Mucosa of rectum (tissue), 2 donors: ENCODE results near the gene FXN.

ENCODE experiments used
- H3K27ac ChIP-seq, 2 donors: one replicate each; pipeline ENCODE4 v1.7.0; 2013; ENCODE audit warnings: inconsistent platforms in 2 of 2, low read depth in 2 of 2, low read length in 2 of 2
- H3K27me3 ChIP-seq, 2 donors: one replicate each; pipeline ENCODE4 v1.7.0; 2013; ENCODE audit warnings: low read length in 2 of 2; ENCODE audit not compliant: control insufficient read depth in 2 of 2, insufficient read depth in 2 of 2
- H3K36me3 ChIP-seq, 2 donors: one replicate each; pipeline ENCODE4 v1.7.0; 2013; ENCODE audit warnings: low read length in 2 of 2; ENCODE audit not compliant: control insufficient read depth in 2 of 2, insufficient read depth in 2 of 2
- H3K4me1 ChIP-seq, 2 donors: one replicate each; pipeline ENCODE4 v1.7.0; 2013; ENCODE audit warnings: low read length in 2 of 2, mild to moderate bottlenecking in 1 of 2; ENCODE audit not compliant: control insufficient read depth in 2 of 2, insufficient read depth in 2 of 2
- H3K4me3 ChIP-seq, 2 donors: one replicate each; pipeline ENCODE4 v1.7.0; 2013; ENCODE audit warnings: low read length in 2 of 2
- H3K9ac ChIP-seq, 2 donors: one replicate each; pipeline ENCODE4 v1.7.0; 2013; ENCODE audit warnings: low read length in 2 of 2, low read depth in 1 of 2, mild to moderate bottlenecking in 1 of 2
- H3K9me3 ChIP-seq, 2 donors: one replicate each; pipeline ENCODE4 v1.7.0; 2013; ENCODE audit warnings: low read length in 2 of 2; ENCODE audit not compliant: control insufficient read depth in 2 of 2
- donor health status: healthy.
- donor health status: Normal muscosa, but diverticular disease.

FXN gene

DNA sequence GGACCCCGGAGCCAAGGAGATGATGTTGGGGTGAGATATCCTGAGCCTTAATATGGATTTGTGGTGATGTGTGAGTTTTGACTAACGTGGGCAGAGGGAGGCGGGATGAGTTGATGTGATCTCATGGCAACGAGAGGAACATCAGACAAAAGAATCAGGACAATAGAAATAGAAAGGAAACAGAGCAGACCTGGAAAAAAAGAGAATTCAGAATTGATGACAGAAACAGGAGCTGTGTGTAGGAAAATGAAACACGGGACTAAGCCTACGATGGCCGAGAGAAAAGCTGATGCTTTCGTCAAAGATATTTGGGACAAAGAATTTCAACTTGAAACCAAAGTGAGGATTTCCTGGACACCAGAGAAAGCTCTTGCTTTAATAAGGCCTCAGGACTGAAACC, 32.5 kb upstream of the FXN start:
- H3K4me3 ChIP-seq: no peak overlapping the region
- H3K27ac ChIP-seq: no peak overlapping the region

GRCh38 chr9:69004836-69005235, 30.7 kb upstream of the FXN start:
- H3K27ac ChIP-seq: no peak overlapping the region
- H3K9ac ChIP-seq: no peak overlapping the region
- H3K9me3 ChIP-seq: no peaks in the 10 kb centered on the region
- H3K4me1 ChIP-seq: no peaks in the 10 kb centered on the region
- peaks cover 9 to 15% of the 10 kb centered on the region in 2 donors for H3K36me3 ChIP-seq
- no peak overlapping the region for H3K4me3 ChIP-seq
- H3K27me3 ChIP-seq: no peaks in the 10 kb centered on the region

More for the DNA sequence above, 32.5 kb upstream of the FXN start:
- H3K36me3 ChIP-seq: peaks cover 7 to 9% of the 10 kb centered on the region in 2 donors
- H3K9ac ChIP-seq: no peak overlapping the region
- H3K4me1 ChIP-seq: peaks cover 0 to 3% of the 10 kb centered on the region in 2 donors
- H3K27me3 ChIP-seq: no peaks in the 10 kb centered on the region
- H3K9me3 ChIP-seq: no peaks in the 10 kb centered on the region

DNA sequence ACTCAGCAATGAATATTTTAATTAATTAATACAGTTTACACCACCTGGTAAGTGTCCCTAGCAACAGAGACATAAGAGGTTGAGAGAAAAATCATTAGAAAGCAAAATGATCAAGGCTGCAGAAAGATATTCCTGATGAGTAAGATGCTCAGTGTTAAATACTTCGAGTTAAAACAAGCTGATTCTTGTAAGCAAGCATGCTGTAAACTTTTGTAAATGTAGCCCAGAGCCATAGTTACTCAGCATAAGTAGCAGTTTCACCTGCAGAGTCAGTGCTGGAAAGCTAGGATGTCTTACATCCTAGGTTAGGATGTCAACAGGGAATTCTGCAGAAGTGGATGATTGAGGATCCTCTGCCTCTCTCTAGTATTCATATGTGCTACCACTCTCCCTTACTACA, 25.8 kb upstream of the FXN start:
- H3K9ac ChIP-seq: no peak overlapping the region
- H3K27me3 ChIP-seq: no peaks in the 10 kb centered on the region
- no peak overlapping the region for H3K4me3 ChIP-seq
- H3K4me1 ChIP-seq: no peaks in the 10 kb centered on the region
- H3K9me3 ChIP-seq: no peaks in the 10 kb centered on the region
- H3K27ac ChIP-seq: no peak overlapping the region
- H3K36me3 ChIP-seq: peaks cover 5 to 13% of the 10 kb centered on the region in 2 donors

GRCh38 chr9:69012696-69013381, 22.7 kb upstream of the FXN start:
- Histone ChIP-seq H3K27ac (no peak overlapping the region), H3K4me1 (no peaks in the 10 kb centered on the region), H3K9ac (no peak overlapping the region), H3K9me3 (no peaks in the 10 kb centered on the region), H3K27me3 (no peaks in the 10 kb centered on the region), H3K4me3 (no peak overlapping the region), H3K36me3 (peaks cover 0 to 9% of the 10 kb centered on the region in 2 donors)

- H3K4me3 ChIP-seq: no peak overlapping the region
- peaks cover 0 to 9% of the 10 kb centered on the region in 2 donors for H3K36me3 ChIP-seq
- no peaks in the 10 kb centered on the region for H3K9me3 ChIP-seq
- H3K27me3 ChIP-seq: no peaks in the 10 kb centered on the region
- H3K4me1 ChIP-seq: no peaks in the 10 kb centered on the region
- no peak overlapping the region for H3K9ac ChIP-seq
- no peak overlapping the region for H3K27ac ChIP-seq
These were observed 22.2 kb upstream of the FXN start for GRCh38 chr9:69013382-69013727.

DNA sequence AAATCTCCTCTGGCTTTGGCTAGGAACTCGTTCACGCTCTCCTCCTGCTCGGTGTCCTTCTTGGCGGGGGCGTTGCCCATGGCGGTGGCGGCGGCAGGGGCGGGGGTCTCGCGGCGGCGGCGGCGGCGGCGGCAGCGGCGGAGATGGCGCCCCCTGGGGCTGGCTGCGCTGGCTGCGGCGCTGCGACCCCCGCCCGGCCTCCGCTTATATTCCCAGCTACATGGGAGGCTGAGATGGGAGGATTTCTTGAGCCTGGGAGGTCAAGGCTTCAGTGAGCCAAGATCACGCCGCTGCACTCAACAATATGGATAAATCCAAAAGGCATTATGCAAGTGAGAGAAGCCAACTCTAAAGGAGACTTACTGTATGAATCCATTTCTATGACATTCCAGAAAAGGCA, 21.5 kb upstream of the FXN start, which contains the start of gene PRKACG:
PRKACG (minus strand) TSS at position 101 of the 400 bp plus-strand sequence; CDS start at position 80, 21 bp downstream.
- peaks cover 0 to 7% of the 10 kb centered on the region in 2 donors for H3K36me3 ChIP-seq
- no peaks in the 10 kb centered on the region for H3K4me1 ChIP-seq
- H3K9me3 ChIP-seq: no peaks in the 10 kb centered on the region
- H3K27ac ChIP-seq: no peak within 1 kb of the TSS
- no peaks in the 10 kb centered on the region for H3K27me3 ChIP-seq
- H3K9ac ChIP-seq: no peak within 1 kb of the TSS
- no peak within 1 kb of the TSS for H3K4me3 ChIP-seq

- no peak overlapping the region for H3K9ac ChIP-seq
- H3K9me3 ChIP-seq: no peaks in the 10 kb centered on the region
- no peaks in the 10 kb centered on the region for H3K27me3 ChIP-seq
- no peak overlapping the region for H3K4me3 ChIP-seq
- H3K4me1 ChIP-seq: no peaks in the 10 kb centered on the region
- no peaks in the 10 kb centered on the region for H3K36me3 ChIP-seq
- no peak overlapping the region for H3K27ac ChIP-seq
These were observed 19.1 kb upstream of the FXN start for GRCh38 chr9:69016191-69017096.

- no peaks in the 10 kb centered on the region for H3K4me1 ChIP-seq
- H3K27ac ChIP-seq: no peak overlapping the region
- no peaks in the 10 kb centered on the region for H3K36me3 ChIP-seq
- H3K9me3 ChIP-seq: no peaks in the 10 kb centered on the region
- H3K9ac ChIP-seq: no peak overlapping the region
- no peak overlapping the region for H3K4me3 ChIP-seq
- H3K27me3 ChIP-seq: no peaks in the 10 kb centered on the region
These were observed 16.8 kb upstream of the FXN start for GRCh38 chr9:69018737-69019136.

- Histone ChIP-seq H3K27ac (no peak overlapping the region), H3K9me3 (no peaks in the 10 kb centered on the region), H3K9ac (no peak overlapping the region), H3K36me3 (no peaks in the 10 kb centered on the region), H3K27me3 (no peaks in the 10 kb centered on the region), H3K4me3 (no peak overlapping the region), H3K4me1 (no peaks in the 10 kb centered on the region)
These were observed 15.7 kb upstream of the FXN start for GRCh38 chr9:69019808-69020207.
